HL-60/S4 treated with phorbol 12-myristate 13-acetate at 8.2 ng/mL for 4 days and 3 days (cell line): ENCODE measurements around the gene SLC6A19.

Source experiments
- in situ Hi-C: fragments of 300-500 bp; cut with MboI; formaldehyde crosslinking; loops from 2 replicates; pipeline ENCODE4 v1.15.0; 2022; ENCODE audit warnings: low sequenced_read_pairs

The SLC6A19 gene

GRCh38 chr5:1190278-1190677 lies 11.1 kb upstream of the SLC6A19 start:
- in situ Hi-C loops = no loop called here

DNA sequence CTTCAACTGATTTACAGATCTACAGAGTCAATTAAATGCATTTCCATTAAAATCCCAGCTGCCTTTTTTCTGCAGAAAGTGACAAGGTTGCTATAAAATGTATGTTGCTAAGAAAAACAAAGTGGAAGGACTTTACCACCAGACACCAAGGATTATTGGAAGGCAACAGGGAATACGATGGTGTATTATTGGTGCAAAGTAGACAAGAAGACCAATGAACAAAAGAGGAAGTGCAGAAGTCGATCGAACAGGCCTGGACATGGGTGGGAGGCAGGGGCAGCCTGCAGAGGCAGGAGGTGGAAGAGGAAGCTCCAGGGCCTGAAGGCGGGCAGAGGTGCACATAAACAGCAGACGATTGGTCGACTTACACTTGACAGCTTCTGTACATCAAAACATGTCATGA lies 10.6 kb upstream of the SLC6A19 start:
- in situ Hi-C loops = no loop called here

GRCh38 chr5:1192971-1193590 lies 8.3 kb upstream of the SLC6A19 start:
- in situ Hi-C loops = no loop called here

DNA sequence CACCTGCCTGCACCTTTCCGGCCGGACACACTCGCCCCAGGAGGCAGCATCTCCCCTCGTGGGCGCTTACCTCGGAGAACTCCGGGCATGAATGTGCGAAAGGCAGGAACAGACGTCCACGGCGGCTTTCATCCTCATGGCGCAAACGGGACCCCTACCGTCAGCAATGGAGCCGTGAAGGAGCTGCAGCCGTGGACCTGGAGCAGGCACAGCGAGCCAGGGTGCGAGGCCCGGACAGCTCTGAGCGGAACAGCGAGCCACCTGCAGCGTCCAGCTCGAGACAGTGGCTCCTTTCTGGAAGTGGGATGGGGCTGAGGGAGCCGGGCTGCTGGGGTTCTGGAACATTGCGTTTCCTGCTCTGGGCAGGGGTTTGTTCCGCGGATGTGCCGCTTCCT lies 7.8 kb upstream of the SLC6A19 start:
- in situ Hi-C loops = no loop called here

- in situ Hi-C loops = no loop called here
These were observed 7.0 kb upstream of the SLC6A19 start for GRCh38 chr5:1194378-1194777.

- in situ Hi-C loops = no loop called here
These were observed 6.0 kb upstream of the SLC6A19 start for GRCh38 chr5:1195439-1195838.

- in situ Hi-C loops = no loop called here
These were observed 5.5 kb upstream of the SLC6A19 start for GRCh38 chr5:1195916-1196315.

- in situ Hi-C loops = no loop called here
These were observed 4.8 kb upstream of the SLC6A19 start for GRCh38 chr5:1196562-1196961.

DNA sequence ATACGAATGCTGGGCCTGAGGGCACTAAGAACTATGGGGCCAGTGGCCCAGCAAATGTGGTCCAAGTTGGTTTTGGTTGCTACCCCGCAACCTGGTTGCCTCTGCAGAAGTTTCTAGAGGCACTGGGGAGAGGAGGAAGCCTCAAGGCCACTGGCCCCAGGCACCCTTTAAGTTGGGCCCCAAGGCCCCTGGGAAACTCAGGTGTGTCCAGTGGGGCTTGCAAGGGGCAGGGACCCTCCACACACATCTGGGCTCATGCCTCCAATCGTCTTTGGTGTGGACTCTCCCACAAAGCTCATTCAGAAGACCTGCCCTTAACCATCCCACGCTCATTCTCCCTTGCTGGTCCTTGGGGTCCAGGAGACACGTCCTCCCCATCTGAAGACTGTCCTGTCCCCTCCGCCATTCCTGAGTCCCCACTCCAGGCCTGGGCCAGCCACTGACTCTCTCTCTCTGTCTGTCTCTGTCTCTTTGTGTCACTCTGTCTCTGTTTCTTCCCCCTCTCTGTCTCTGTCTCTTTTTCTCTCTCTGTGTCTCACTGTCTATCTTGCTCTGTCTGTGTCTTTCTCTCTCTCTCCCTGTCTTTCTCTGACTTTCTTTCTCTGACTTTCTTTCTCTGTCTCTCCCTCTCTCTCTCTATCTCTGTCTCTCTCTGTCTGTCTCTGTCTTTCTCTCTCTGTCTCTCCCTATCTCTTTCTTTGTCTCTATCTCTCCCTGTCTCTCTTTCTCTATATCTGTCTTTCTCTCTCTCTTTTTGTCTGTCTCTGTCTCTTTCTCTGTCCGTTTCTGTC lies 3.3 kb upstream of the SLC6A19 start:
- in situ Hi-C loops = no loop called here

DNA sequence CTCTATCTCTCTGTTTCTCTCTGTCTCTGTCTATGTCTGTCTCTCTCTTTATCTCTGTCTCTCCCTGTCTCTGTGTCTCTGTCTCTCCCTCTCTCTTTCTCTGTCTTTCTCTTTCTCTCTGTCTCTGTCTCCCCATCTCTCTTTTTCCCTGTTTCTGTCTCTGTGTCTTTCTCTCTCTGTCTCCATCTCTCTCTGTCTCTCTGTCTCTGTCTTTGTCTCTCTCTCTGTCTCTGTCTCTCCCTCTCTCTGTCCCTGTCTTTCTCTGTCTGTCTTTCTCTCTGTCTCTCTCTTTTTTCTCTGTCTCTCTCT lies 2.1 kb upstream of the SLC6A19 start:
- in situ Hi-C loops = no loop called here

- in situ Hi-C loops = no loop called here
These were observed 1.5 kb upstream of the SLC6A19 start for GRCh38 chr5:1199649-1200494.

DNA sequence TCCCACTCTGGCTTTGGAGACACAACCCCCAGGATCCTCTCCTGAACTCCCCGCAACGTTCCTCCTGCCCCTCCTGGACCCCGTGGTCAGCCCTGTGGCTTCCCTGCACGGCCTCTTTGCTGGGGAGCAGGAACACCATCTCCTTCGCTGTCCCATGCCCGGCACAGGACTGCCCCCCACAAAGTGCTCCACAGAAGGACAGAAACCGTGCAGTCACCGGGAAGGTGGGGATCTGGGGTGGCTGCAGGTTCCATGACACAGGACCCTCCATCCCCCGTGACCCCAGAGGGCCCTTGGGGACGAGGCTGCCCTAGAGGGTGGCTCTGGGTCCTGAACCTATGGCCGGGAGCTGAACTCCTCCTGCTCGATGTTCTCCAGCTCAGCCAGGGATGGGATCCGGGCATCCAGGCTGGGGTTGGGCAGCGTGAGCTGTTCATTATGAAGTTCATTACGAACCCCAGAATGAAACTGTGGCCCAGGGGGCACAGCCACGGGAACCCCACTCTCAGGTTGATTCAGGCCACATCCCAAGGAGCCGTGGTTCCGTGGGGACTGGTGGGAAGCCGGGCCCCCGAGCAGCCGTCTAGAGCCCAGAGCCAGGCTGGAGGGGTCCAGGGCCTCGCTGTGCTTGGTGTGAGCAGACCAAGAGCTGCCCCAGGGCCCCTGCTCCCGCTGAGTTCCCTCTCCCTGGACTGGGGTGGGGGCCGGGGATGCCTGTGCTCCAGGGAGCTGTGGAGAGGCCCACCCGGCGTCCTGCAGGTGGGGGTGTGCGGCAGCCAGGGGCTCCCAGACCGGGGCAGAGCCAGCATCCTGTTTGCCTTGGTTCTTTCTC lies 684 bp upstream of the SLC6A19 start:
- in situ Hi-C loops = no loop called here

DNA sequence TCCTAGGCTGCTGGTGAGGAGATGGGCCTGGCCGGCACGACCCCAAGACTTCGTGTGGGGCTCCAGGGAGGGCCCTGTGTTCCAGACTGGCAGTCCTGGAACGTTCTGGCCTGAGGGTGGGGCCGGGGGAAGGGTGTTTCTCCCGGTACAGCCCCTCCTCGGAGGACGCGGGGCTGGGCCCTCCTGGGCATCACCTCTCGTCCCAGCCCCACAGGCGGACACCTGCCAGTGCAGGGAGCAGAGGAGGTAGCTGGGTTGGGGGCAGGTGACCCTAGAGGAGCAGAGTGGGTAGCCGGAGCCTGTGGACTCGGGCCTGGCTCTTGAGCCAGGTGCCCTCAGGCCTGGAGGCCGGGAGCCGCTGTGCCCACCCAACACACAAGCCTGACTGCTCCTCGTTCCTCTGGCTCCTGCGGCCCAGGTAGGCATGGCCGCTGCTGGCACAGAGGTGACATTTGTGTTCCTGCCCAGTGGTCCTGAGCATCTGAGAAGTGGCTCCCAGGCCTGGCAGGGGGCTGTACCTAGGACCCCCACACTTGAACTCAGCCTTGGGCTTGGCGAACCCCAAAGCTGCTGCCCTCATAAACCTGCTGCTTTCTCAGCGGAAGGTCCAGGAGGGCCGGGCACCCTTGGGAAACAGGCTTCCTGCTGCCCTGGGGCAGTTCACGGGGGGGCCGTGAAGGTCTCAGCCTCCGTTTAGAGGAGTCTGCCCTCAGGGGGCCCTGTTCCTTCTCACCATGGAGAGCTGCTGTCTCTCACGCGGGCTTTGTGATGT lies 817 bp downstream of the SLC6A19 start:
- in situ Hi-C loops = no loop called here

DNA sequence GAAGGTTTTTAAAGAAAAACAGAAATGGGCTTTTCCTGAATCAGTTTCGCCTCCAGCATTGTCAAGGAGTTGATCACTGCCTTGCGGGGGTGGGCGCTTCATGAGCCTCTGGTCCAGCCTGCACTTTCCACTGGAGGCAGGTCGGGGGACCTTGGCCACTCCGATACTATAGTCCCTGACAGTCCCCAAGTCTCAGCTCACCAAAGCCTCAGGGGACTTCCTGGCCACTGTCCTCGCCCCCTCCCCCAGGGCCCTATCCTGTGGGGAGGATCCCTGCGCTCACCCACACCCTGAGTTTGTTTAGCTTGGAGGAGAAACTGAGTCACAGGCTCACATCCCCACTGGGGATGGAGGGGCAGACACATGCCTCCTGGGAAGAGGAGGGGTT lies 1.4 kb downstream of the SLC6A19 start:
- in situ Hi-C loops = no loop called here

GRCh38 chr5:1203311-1203967 lies 2.0 kb downstream of the SLC6A19 start:
- in situ Hi-C loops = no loop called here

- in situ Hi-C loops = no loop called here
These were observed 2.7 kb downstream of the SLC6A19 start for GRCh38 chr5:1203968-1204692.

DNA sequence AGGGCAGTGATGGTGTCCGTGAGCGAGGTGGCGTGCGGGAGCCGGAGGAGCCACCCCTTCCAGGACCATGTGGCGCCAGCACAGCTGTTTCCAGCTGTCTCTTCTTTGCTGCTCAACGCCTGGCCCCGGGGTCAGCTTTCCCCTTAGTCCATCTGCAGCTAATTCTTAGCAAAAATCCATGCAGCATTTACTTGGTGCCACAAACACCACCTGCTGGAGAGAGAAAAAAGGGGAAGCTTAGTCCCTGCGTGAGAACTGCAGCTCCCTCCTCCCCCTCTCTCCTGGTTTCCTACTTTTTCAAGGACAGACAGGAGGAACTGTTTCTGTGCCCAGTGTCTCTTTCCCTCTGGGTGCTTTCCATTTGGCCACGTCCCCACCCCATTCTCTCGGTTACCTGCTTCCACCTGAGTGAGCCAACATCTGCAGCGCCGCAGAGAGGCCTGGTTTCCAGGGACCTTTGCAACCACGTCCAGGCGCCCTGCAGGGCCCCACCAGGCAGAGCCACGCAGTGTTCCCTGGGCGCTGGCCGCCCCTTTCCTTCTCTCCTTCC lies 3.4 kb downstream of the SLC6A19 start:
- in situ Hi-C loops = no loop called here

DNA sequence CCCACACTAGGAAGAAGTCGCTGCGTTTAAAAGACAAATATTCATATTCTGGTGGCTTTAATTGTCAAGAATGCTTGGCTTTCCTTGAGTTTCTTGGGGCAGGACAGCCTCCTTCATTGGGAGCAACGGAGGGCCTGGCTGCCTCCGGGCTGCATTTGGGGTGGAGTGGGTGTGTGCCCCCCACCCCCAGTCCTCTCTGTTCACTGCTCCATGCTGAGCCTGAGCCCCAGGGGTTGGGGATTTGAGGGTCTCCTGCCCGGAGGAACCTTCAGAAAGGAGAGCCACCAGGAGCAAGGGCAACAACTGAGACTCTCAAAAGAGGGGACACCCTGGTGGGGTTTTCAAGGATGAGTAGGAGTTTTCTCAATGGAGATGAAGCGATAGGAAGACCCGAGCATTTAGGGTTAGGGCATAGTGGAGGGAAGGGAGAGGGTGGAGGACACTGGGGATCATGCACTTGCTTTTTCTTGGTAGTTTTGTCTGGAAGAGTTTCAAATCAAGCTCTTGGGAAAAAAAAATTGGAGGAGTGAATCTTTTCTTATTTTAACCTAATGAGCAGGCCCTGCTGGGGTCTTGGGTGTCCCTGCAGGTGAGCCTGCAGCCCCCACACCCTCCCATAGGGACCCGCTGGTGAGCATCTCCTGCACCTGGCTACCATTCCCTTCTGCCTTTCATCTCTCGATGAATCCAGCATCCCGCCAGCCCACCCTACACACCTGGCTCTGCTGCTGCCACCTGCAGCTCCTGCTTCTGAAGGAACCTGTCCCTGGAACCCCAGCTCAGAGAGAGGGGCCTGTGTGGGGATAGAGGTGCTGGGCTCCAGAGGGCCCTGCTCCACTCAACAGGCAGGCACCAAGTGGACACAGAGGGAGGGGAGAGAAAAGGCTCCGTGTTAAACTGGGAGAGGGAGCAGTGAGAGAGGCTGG lies 4.1 kb downstream of the SLC6A19 start:
- in situ Hi-C loops = no loop called here
